NT2/D1 (cell line): Measurements from ENCODE around the gene TIPIN.
"Not testable (repeated sequence)": the region's sequence is repeated elsewhere in the genome, so short reads cannot be mapped to it uniquely, and the experiment has no call there.

ENCODE experiments used
- DNase-seq: peaks from one replicate; pipeline ENCODE4 v3.0.0-alpha.2; 2011; ENCODE audit warnings: low read depth, low spot score
- H3K27me3 ChIP-seq: 2 replicates; pipeline ENCODE4 v1.6.0; 2011; ENCODE audit warnings: mild to moderate bottlenecking; ENCODE audit not compliant: insufficient read length, insufficient read depth
- H3K36me3 ChIP-seq: 2 replicates; pipeline ENCODE4 v1.6.1; 2011; ENCODE audit warnings: mild to moderate bottlenecking, low read length, mixed read lengths; ENCODE audit not compliant: insufficient read depth, insufficient read length
- H3K4me1 ChIP-seq: 2 replicates; pipeline ENCODE4 v1.5.1; 2011; ENCODE audit not compliant: insufficient read depth, insufficient read length
- H3K4me3 ChIP-seq: 2 replicates; pipeline ENCODE4 v1.5.1; 2011; ENCODE audit warnings: low read depth; ENCODE audit not compliant: insufficient read length
- H3K9ac ChIP-seq: 2 replicates; pipeline ENCODE4 v1.6.0; 2011; ENCODE audit warnings: low read depth; ENCODE audit not compliant: insufficient read length
- H3K9me3 ChIP-seq: 2 replicates; pipeline ENCODE4 v1.5.1; 2011; ENCODE audit warnings: mild to moderate bottlenecking, low read length; ENCODE audit not compliant: insufficient read depth
- SUZ12 ChIP-seq: IDR thresholded peaks from 2 replicates; pipeline ENCODE4 v1.6.1; 2011; ENCODE audit not compliant: insufficient read length, insufficient read depth; ENCODE audit errors: extremely low read depth
- YY1 ChIP-seq: IDR thresholded peaks from 2 replicates; pipeline ENCODE4 v1.6.1; 2011; ENCODE audit not compliant: insufficient read length, insufficient read depth
- ZNF274 ChIP-seq: IDR thresholded peaks from 2 replicates; pipeline ENCODE4 v1.6.1; 2011; ENCODE audit warnings: mild to moderate bottlenecking, low read depth, low read length

The TIPIN gene

GRCh38 chr15:66389859-66390381 is 33.4 kb upstream of the TIPIN start:
- no peak overlapping the region for H3K4me3 ChIP-seq

GRCh38 chr15:66389098-66389858 is 32.8 kb upstream of the TIPIN start:
- Histone ChIP-seq H3K4me1 (no peaks in the 10 kb centered on the region), H3K9ac (no peak overlapping the region), H3K27me3 (no peaks in the 10 kb centered on the region), H3K9me3 (no peaks in the 10 kb centered on the region), H3K36me3 (peaks cover 25% of the 10 kb centered on the region), H3K4me3 (no peak overlapping the region)
- DNase-seq: no peak
- no peak for TF ChIP-seq ZNF274
- TF ChIP-seq YY1: no peak
- no peak for TF ChIP-seq SUZ12

More at GRCh38 chr15:66389859-66390381, 33.4 kb upstream of the TIPIN start:
- DNase-seq: no peak
- Histone ChIP-seq H3K9ac (no peak overlapping the region), H3K27me3 (no peaks in the 10 kb centered on the region), H3K36me3 (peaks cover 25% of the 10 kb centered on the region), H3K4me1 (no peaks in the 10 kb centered on the region), H3K9me3 (no peaks in the 10 kb centered on the region)
- no peak for TF ChIP-seq SUZ12
- no peak for TF ChIP-seq ZNF274
- TF ChIP-seq YY1: no peak

DNA sequence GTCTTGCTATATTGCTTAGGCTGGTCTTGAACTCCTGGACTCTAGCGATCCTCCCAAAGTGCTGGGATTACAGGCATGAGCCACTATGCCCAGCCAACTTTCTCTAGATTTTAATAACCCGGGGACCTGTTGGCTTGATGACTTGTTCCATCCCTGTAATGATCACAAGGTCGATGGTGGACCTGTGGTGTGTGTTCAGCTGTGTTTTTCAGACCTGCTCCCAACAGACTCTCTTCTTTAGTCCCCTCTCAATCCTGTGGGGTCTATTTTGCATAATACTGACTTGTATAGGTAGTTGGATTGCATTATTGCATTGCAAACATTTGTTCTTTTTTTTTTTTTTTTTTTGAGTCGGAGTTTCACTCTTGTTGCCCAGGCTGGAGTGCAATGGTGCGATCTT is 32.1 kb upstream of the TIPIN start:
- Histone ChIP-seq H3K27me3 (no peaks in the 10 kb centered on the region), H3K4me3 (no peak overlapping the region), H3K4me1 (no peaks in the 10 kb centered on the region), H3K9ac (no peak overlapping the region), H3K36me3 (peaks cover 25% of the 10 kb centered on the region), H3K9me3 (no peaks in the 10 kb centered on the region)
- no peak for DNase-seq
- no peak for TF ChIP-seq SUZ12
- TF ChIP-seq YY1: no peak
- TF ChIP-seq ZNF274: no peak

GRCh38 chr15:66388043-66388363 is 31.5 kb upstream of the TIPIN start:
- Histone ChIP-seq H3K9ac (peak overlapping the region; percentile 92), H3K27me3 (no peaks in the 10 kb centered on the region), H3K36me3 (peaks cover 25% of the 10 kb centered on the region), H3K9me3 (no peaks in the 10 kb centered on the region), H3K4me3 (peak overlapping the region; percentile 81), H3K4me1 (no peaks in the 10 kb centered on the region)
- TF ChIP-seq YY1 (no peak), SUZ12 (no peak), ZNF274 (no peak)
- DNase-seq: no peak

- Histone ChIP-seq H3K9me3 (no peaks in the 10 kb centered on the region), H3K27me3 (no peaks in the 10 kb centered on the region)
- DNase-seq: peak; percentile 38
These were observed 30.9 kb upstream of the TIPIN start for GRCh38 chr15:66387163-66388042.

GRCh38 chr15:66386204-66387123 is 30.0 kb upstream of the TIPIN start, which contains the start of gene MAP2K1:
Gene MAP2K1 (plus strand): TSS chr15:66386912. CDS start chr15:66387348, 436 bp downstream.
- no peaks in the 10 kb centered on the region for H3K27me3 ChIP-seq
- H3K4me3 ChIP-seq: peak within 1 kb of the TSS; percentile 81
- no peaks in the 10 kb centered on the region for H3K9me3 ChIP-seq
- H3K9ac ChIP-seq: peak within 1 kb of the TSS; percentile 92
- TF ChIP-seq YY1: no peak
- no peak for TF ChIP-seq ZNF274
- TF ChIP-seq SUZ12: no peak
- H3K4me1 ChIP-seq: no peaks in the 10 kb centered on the region
- H3K36me3 ChIP-seq: peaks cover 19% of the 10 kb centered on the region
- DNase-seq: peak; percentile 92

More at GRCh38 chr15:66387163-66388042, 30.9 kb upstream of the TIPIN start:
- Histone ChIP-seq H3K4me3 (peak overlapping the region; percentile 81), H3K4me1 (no peaks in the 10 kb centered on the region), H3K9ac (peak overlapping the region; percentile 92), H3K36me3 (peaks cover 25% of the 10 kb centered on the region)
- TF ChIP-seq YY1: no peak

GRCh38 chr15:66381376-66381775 is 24.9 kb upstream of the TIPIN start:
- not testable (repeated sequence) for H3K4me3 ChIP-seq, DNase-seq

More at GRCh38 chr15:66381376-66381775, 24.9 kb upstream of the TIPIN start:
- not testable (repeated sequence) for H3K4me1 ChIP-seq, H3K27me3 ChIP-seq, H3K9ac ChIP-seq, H3K9me3 ChIP-seq, H3K36me3 ChIP-seq
